ENCODE results near the gene TSC22D4. TPM values are rescaled to one million over a fixed set of nuclear protein-coding genes. Genes with fewer than 3 reads are reported as not detected.
"Not testable (repeated sequence)": the region's sequence is repeated elsewhere in the genome, so short reads cannot be mapped to it uniquely, and the experiment has no call there.

Gene TSC22D4
- total RNA-seq: 113 TPM
- polyA plus RNA-seq: 10 to 100 TPM; 22.2 to 35.8 (median 33.4) TPM

DNA sequence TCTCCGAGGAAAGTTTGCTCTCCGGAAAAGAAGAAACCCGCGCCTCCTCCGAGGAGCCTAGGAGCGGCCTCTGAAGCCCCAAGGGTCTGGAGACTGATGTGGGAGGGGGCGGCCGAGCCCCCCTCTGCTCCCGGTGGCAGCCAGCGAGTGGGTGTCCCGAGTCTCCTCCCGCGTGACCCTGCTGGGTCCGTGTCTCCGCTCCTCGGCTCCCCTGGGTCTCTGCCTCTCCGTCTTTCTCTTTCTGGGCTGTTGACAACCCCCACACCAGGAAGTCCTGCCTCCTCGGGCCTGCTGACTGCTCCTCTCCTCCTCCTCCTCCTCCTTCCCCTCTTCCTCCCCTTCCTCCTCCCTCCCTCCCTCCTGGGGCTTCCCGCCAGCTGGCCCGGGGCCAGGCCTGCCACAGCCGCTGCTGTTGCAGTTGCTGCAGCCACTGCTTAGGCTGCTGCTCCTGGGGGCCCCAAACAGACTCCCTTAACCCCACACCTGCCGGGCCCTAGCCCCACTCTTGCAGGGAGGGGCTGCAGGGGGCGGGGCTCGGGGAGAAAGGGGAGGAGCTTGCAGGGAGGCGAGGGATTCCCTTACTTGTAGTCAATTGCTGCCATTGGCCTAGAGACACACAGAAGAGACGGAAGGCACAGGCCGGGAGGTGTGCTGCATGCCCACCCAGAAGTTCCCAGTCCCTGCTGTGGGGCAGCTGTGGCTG is at the start of gene TSC22D4:
Gene TSC22D4, minus strand, starts transcription at position 257 of the 703 bp plus-strand sequence. CDS start 1,176 bp downstream, outside the sequence.
- DNase-seq (peak; percentile 86 to 93 (median 90)), ATAC-seq (ENCODE audit: low read depth in 2 of 2) (peak; percentile 77 to 78)
- H3K4me3 Mint-ChIP-seq: peak within 1 kb of the TSS; percentile 92 to 96 (median 96)
- H3K4me1 ChIP-seq (ENCODE audit: control insufficient read depth, insufficient read depth, low read length, poor library complexity, severe bottlenecking): peaks cover 61% of the 10 kb centered on the region
- H3K4me1 Mint-ChIP-seq: peaks cover 0 to 51% (median 26%) of the 10 kb centered on the region in 4 donors
- peak within 1 kb of the TSS; percentile 79 for H3K27ac ChIP-seq (ENCODE audit: insufficient read depth, low read length, poor library complexity, severe bottlenecking)
- H3K4me3 ChIP-seq (ENCODE audit: low read depth, low read length): peak within 1 kb of the TSS; percentile 86
- peaks cover 8% of the 10 kb centered on the region for H3K36me3 Mint-ChIP-seq
- peak within 1 kb of the TSS; percentile 85 to 86 (median 86) for H3K27ac Mint-ChIP-seq
- peaks cover 0 to 2% (median 0%) of the 10 kb centered on the region in 7 donors for H3K9me3 Mint-ChIP-seq
- H3K27me3 Mint-ChIP-seq: peaks cover 8% of the 10 kb centered on the region
- H3K27me3 ChIP-seq (ENCODE audit: control insufficient read depth, insufficient read depth, low read length): no peaks in the 10 kb centered on the region
- H3K9me3 ChIP-seq (ENCODE audit: control insufficient read depth in 2 of 2, low read length in 2 of 2): no peaks in the 10 kb centered on the region
- H3K36me3 ChIP-seq (ENCODE audit: control insufficient read depth, insufficient read depth, low read length): peaks cover 9% of the 10 kb centered on the region

DNA sequence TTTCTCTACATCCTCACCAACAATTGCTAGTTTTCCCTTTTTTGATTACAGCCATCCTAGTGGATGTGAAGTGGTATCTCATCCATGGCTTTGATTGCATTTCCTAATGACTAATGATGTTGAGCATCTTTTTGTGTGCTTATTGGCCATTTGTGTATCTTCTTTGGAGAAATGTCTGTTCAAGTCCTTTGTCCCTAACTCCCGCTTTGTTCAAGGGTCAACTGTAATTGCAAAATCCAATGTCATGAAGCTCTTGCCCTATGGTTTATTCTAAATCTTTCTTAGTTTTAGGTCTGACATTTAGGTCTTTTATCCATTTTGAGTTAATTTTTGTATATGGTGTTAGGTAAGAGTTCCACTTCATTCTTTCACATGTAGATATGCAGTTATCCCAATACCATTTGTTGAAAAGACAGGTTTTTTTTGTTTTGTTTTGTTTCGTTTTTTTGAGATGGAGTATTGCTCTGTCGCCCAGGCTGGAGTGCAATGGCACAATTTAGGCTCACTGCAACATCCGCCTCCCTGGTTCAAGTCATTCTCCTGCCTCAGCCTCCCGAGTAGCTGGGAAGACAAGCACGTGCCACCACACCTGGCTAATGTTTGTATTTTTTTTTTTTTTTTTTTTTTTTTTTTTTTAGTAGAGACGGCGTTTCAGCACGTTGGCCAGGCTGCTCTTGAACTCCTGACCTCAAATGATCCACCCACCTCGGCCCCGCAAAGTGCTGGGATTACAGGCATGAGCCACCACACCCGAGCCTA is 49.3 kb upstream of the TSC22D4 start:
- H3K36me3 ChIP-seq (ENCODE audit: control insufficient read depth, insufficient read depth, low read length); H3K36me3 Mint-ChIP-seq; DNase-seq; H3K4me1 Mint-ChIP-seq; H3K9me3 Mint-ChIP-seq; H3K27ac ChIP-seq (ENCODE audit: insufficient read depth, low read length, poor library complexity, severe bottlenecking); H3K9me3 ChIP-seq (ENCODE audit: control insufficient read depth in 2 of 2, low read length in 2 of 2); H3K4me1 ChIP-seq (ENCODE audit: control insufficient read depth, insufficient read depth, low read length, poor library complexity, severe bottlenecking); H3K27me3 ChIP-seq (ENCODE audit: control insufficient read depth, insufficient read depth, low read length); H3K27ac Mint-ChIP-seq; H3K4me3 Mint-ChIP-seq; ATAC-seq (ENCODE audit: low read depth in 2 of 2); H3K4me3 ChIP-seq (ENCODE audit: low read depth, low read length); H3K27me3 Mint-ChIP-seq: not testable (repeated sequence)

DNA sequence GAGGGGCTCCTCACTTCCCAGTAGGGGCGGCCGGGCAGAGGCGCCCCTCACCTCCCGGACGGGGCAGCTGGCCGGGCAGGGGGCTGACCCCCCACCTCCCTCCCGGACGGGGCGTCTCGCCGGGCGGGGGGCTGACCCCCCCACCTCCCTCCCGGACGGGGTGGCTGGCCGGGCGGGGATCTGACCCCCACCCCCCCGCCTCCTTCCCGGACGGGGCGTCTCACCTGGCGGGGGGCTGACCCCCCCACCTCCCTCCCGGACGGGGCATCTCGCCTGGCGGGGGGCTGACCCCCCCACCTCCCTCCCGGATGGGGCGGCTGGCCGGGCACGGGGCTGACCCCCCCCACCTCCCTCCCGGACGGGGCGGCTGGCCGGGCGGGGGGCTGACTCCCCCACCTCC is 44.2 kb upstream of the TSC22D4 start:
- not testable (repeated sequence) for H3K4me3 ChIP-seq (ENCODE audit: low read depth, low read length); H3K9me3 Mint-ChIP-seq; H3K36me3 ChIP-seq (ENCODE audit: control insufficient read depth, insufficient read depth, low read length); H3K4me1 Mint-ChIP-seq; DNase-seq; H3K4me1 ChIP-seq (ENCODE audit: control insufficient read depth, insufficient read depth, low read length, poor library complexity, severe bottlenecking); H3K27ac Mint-ChIP-seq; H3K27me3 ChIP-seq (ENCODE audit: control insufficient read depth, insufficient read depth, low read length); H3K36me3 Mint-ChIP-seq; H3K27ac ChIP-seq (ENCODE audit: insufficient read depth, low read length, poor library complexity, severe bottlenecking); H3K9me3 ChIP-seq (ENCODE audit: control insufficient read depth in 2 of 2, low read length in 2 of 2); H3K27me3 Mint-ChIP-seq; H3K4me3 Mint-ChIP-seq; ATAC-seq (ENCODE audit: low read depth in 2 of 2)

DNA sequence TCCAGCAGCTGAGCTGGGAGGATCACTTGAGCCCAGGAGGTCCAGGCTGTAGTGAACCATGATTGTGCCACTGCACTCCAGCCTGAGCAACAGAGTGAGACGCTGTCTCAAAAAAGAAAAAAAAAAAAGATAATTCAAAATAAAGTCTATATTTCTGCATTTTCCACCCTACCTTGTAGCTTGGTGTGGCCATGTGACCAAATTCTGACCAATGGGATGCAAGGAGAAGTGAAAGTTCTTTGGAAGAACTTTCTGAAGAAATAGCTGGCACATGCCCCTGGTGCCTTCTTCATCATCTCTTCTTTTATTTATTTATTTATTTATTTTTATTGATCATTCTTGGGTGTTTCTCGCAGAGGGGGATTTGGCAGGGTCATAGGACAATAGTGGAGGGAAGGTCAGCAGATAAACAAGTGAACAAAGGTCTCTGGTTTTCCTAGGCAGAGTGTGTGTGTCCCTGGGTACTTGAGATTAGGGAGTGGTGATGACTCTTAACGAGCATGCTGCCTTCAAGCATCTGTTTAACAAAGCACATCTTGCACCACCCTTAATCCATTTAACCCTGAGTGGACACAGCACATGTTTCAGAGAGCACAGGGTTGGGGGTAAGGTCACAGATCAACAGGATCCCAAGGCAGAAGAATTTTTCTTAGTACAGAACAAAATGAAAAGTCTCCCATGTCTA is 43.0 kb upstream of the TSC22D4 start:
- not testable (repeated sequence) for H3K9me3 ChIP-seq (ENCODE audit: control insufficient read depth in 2 of 2, low read length in 2 of 2); H3K4me3 ChIP-seq (ENCODE audit: low read depth, low read length); H3K27me3 ChIP-seq (ENCODE audit: control insufficient read depth, insufficient read depth, low read length); H3K4me3 Mint-ChIP-seq; H3K27ac Mint-ChIP-seq; H3K36me3 ChIP-seq (ENCODE audit: control insufficient read depth, insufficient read depth, low read length); H3K36me3 Mint-ChIP-seq; H3K27me3 Mint-ChIP-seq; H3K9me3 Mint-ChIP-seq; DNase-seq; H3K4me1 ChIP-seq (ENCODE audit: control insufficient read depth, insufficient read depth, low read length, poor library complexity, severe bottlenecking); ATAC-seq (ENCODE audit: low read depth in 2 of 2); H3K27ac ChIP-seq (ENCODE audit: insufficient read depth, low read length, poor library complexity, severe bottlenecking)
- peaks cover 0 to 14% (median 8%) of the 10 kb centered on the region in 4 donors for H3K4me1 Mint-ChIP-seq

DNA sequence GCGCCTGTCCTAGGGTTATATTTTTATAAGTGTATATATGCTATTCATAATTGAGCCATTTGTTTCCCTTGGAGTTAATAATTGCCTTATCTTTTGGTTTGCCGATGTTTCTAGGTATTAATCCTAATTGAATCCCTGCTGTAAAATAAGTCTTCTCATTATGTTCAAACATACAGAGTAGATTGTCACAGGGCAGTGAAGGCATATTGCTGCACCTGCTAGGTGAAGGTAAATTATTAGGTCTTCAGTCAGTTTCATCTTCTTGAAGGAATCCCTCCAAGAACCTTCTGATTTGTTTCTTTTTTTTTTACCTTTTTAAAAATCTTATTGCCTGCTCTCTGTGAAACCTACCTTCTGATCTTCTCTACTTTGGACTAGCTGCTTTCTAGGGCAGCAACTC is 42.1 kb upstream of the TSC22D4 start:
- no peak overlapping the region for H3K4me3 ChIP-seq (ENCODE audit: low read depth, low read length)
- Mint-ChIP-seq H3K36me3 (no peaks in the 10 kb centered on the region), H3K4me1 (peaks cover 4 to 24% (median 14%) of the 10 kb centered on the region in 4 donors), H3K27ac (peak overlapping the region in 1 of 3 donors; percentile 57), H3K27me3 (no peaks in the 10 kb centered on the region), H3K9me3 (peaks cover 0 to 2% (median 0%) of the 10 kb centered on the region in 7 donors), H3K4me3 (no peak overlapping the region)
- ATAC-seq (ENCODE audit: low read depth in 2 of 2): no peak
- no peaks in the 10 kb centered on the region for H3K36me3 ChIP-seq (ENCODE audit: control insufficient read depth, insufficient read depth, low read length)
- no peaks in the 10 kb centered on the region for H3K9me3 ChIP-seq (ENCODE audit: control insufficient read depth in 2 of 2, low read length in 2 of 2)
- H3K27me3 ChIP-seq (ENCODE audit: control insufficient read depth, insufficient read depth, low read length): no peaks in the 10 kb centered on the region
- DNase-seq: no peak
- H3K4me1 ChIP-seq (ENCODE audit: control insufficient read depth, insufficient read depth, low read length, poor library complexity, severe bottlenecking): peaks cover 16% of the 10 kb centered on the region
- H3K27ac ChIP-seq (ENCODE audit: insufficient read depth, low read length, poor library complexity, severe bottlenecking): no peak overlapping the region

DNA sequence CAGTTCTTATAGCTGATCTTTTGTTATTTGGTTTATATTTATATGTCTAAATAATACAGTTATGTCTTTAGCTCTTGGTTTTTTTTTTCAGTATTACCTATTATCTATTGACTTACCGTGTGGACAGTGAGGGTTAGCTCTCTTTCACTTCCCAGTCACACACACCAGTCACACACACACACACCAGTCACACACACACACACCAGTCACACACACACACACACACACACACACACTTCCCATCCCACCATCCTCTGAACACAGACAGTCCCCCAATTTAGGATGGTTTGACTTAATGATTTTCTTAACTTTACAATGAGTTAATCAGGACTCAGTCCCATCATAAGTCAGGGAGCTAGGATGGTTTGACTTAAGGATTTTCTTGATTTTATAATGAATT is 41.1 kb upstream of the TSC22D4 start:
- no peaks in the 10 kb centered on the region for H3K27me3 ChIP-seq (ENCODE audit: control insufficient read depth, insufficient read depth, low read length)
- Mint-ChIP-seq H3K27ac (peak overlapping the region in 1 of 3 donors; percentile 64), H3K36me3 (no peaks in the 10 kb centered on the region), H3K27me3 (no peaks in the 10 kb centered on the region), H3K9me3 (peaks cover 0 to 2% (median 0%) of the 10 kb centered on the region in 7 donors), H3K4me3 (no peak overlapping the region), H3K4me1 (peaks cover 5 to 33% (median 23%) of the 10 kb centered on the region in 4 donors)
- H3K36me3 ChIP-seq (ENCODE audit: control insufficient read depth, insufficient read depth, low read length): no peaks in the 10 kb centered on the region
- H3K4me3 ChIP-seq (ENCODE audit: low read depth, low read length): no peak overlapping the region
- ATAC-seq (ENCODE audit: low read depth in 2 of 2): no peak
- no peaks in the 10 kb centered on the region for H3K9me3 ChIP-seq (ENCODE audit: control insufficient read depth in 2 of 2, low read length in 2 of 2)
- DNase-seq: no peak
- peaks cover 26% of the 10 kb centered on the region for H3K4me1 ChIP-seq (ENCODE audit: control insufficient read depth, insufficient read depth, low read length, poor library complexity, severe bottlenecking)
- no peak overlapping the region for H3K27ac ChIP-seq (ENCODE audit: insufficient read depth, low read length, poor library complexity, severe bottlenecking)

DNA sequence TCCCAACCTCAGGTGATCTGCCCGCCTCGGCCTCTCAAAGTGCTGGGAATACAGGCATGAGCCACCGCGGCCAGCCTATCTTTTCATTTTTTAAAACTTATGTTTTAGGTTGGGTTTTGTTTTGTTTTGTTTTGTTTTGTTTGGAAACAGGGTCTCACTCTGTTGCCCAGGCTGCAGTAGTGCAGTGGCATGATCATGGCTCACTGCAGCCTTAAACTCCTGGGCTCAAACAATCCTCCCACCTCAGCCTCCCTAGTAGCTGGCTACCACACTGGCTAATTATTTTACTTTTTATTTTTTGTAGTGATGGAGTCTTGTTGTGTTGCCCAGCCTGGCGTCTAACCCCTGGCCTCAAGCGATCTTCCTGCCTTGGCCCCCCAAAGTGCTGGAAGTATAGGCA is 40.6 kb upstream of the TSC22D4 start:
- Histone ChIP-seq H3K36me3 (ENCODE audit: control insufficient read depth, insufficient read depth, low read length) (no peaks in the 10 kb centered on the region), H3K27me3 (ENCODE audit: control insufficient read depth, insufficient read depth, low read length) (no peaks in the 10 kb centered on the region), H3K4me1 (ENCODE audit: control insufficient read depth, insufficient read depth, low read length, poor library complexity, severe bottlenecking) (peaks cover 31% of the 10 kb centered on the region), H3K9me3 (ENCODE audit: control insufficient read depth in 2 of 2, low read length in 2 of 2) (no peaks in the 10 kb centered on the region), H3K4me3 (ENCODE audit: low read depth, low read length) (no peak overlapping the region), H3K27ac (ENCODE audit: insufficient read depth, low read length, poor library complexity, severe bottlenecking) (no peak overlapping the region)
- ATAC-seq (ENCODE audit: low read depth in 2 of 2): no peak
- Mint-ChIP-seq H3K27ac (peak overlapping the region in 1 of 3 donors; percentile 64), H3K27me3 (no peaks in the 10 kb centered on the region), H3K4me3 (no peak overlapping the region), H3K9me3 (peaks cover 0 to 2% (median 0%) of the 10 kb centered on the region in 7 donors), H3K36me3 (no peaks in the 10 kb centered on the region), H3K4me1 (peaks cover 5 to 37% (median 25%) of the 10 kb centered on the region in 4 donors)
- DNase-seq: no peak

Data from CD4-positive, CD25-positive, alpha-beta regulatory T cell (primary cell).